SK-N-MC (cell line): ENCODE measurements around the gene ZMIZ1.

Experiments
- EZH2 ChIP-seq: fragments of 200-600 bp; sonication (generic); IDR thresholded peaks from one replicate; pipeline ENCODE4 v1.6.1; 2017; ENCODE audit warnings: antibody characterized with exemption
- POLR2AphosphoS5 ChIP-seq: IDR thresholded peaks from 2 replicates; pipeline ENCODE4 v1.6.1; 2012; ENCODE audit warnings: mild to moderate bottlenecking, low read depth, low read length, borderline replicate concordance

DNA sequence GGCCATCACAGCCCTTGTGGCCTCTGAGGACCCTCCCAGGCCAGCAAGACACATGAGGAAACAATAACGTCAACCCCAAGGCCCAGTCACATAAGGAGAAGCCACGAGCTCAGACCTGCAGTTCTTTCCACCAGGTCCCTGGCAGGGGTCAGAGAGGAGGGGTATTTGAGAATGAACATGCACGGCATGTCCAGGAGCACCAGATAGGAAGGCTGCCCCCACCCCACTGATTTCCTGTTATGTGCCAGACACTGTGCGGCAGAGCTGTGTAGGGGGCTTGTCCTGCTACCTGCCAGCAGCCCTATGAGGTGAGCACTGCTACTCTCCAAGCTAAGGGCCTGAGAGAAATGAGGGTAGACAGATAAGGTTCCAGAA, 40.7 kb upstream of the ZMIZ1 start:
- TF ChIP-seq EZH2 (no peak), POLR2AphosphoS5 (no peak)
